ENCODE results near the gene AGTPBP1. TPM values are rescaled to one million over a fixed set of nuclear protein-coding genes. Genes with fewer than 3 reads are reported as not detected.

Gene AGTPBP1
- total and polyA plus RNA-seq, 3 donors from 2014 or later, result 26.3 to 45.7 (median 26.6) TPM

- TF ChIP-seq CTCF (IDR thresholded peaks at IDR 0.05) (no peak), POLR2A (IDR thresholded peaks at IDR 0.05) (no peak)
- intact Hi-C loops (cut with DNase I; ENCODE audit: low total_unique reads), result no loop called here
- Histone ChIP-seq H3K36me3 (ENCODE audit: low read depth, missing control alignments) (no peaks in the 10 kb centered on the region), H3K4me1 (no peaks in the 10 kb centered on the region), H3K4me3 (no peak overlapping the region), H3K27me3 (no peaks in the 10 kb centered on the region), H3K9me3 (no peaks in the 10 kb centered on the region), H3K27ac (no peak overlapping the region)
- WGBS, 2 donors, result 91 to 93% methylated on average over 5 to 7 of the region's 8 CpGs
- no peak for DNase-seq
Observed at GRCh38 chr9:85600675-85601263, 141.0 kb downstream of the AGTPBP1 start.

- TF ChIP-seq CTCF (IDR thresholded peaks at IDR 0.05), result no peak
- no peak for TF ChIP-seq POLR2A (IDR thresholded peaks at IDR 0.05)
- Histone ChIP-seq H3K27me3 (no peaks in the 10 kb centered on the region), H3K4me1 (no peaks in the 10 kb centered on the region), H3K9me3 (no peaks in the 10 kb centered on the region), H3K36me3 (ENCODE audit: low read depth, missing control alignments) (no peaks in the 10 kb centered on the region), H3K27ac (no peak overlapping the region), H3K4me3 (no peak overlapping the region)
- WGBS, 2 donors, result 80 to 87% methylated on average over 3 of the region's 3 CpGs
- intact Hi-C loops (cut with DNase I; ENCODE audit: low total_unique reads), result no loop called here
- no peak for DNase-seq
Observed at GRCh38 chr9:85599540-85600105, 142.1 kb downstream of the AGTPBP1 start.

GRCh38 chr9:85594316-85594715 lies 147.4 kb downstream of the AGTPBP1 start:
- Histone ChIP-seq H3K27ac (no peak overlapping the region), H3K9me3 (no peaks in the 10 kb centered on the region), H3K4me1 (no peaks in the 10 kb centered on the region), H3K27me3 (no peaks in the 10 kb centered on the region), H3K36me3 (ENCODE audit: low read depth, missing control alignments) (no peaks in the 10 kb centered on the region), H3K4me3 (no peak overlapping the region)
- intact Hi-C loops (cut with DNase I; ENCODE audit: low total_unique reads), result no loop called here
- 82% methylated on average over 3 of the region's 3 CpGs for WGBS, 2 donors
- TF ChIP-seq CTCF (IDR thresholded peaks at IDR 0.05), result no peak
- no peak for TF ChIP-seq POLR2A (IDR thresholded peaks at IDR 0.05)
- DNase-seq, result no peak

GRCh38 chr9:85586684-85587083 lies 155.1 kb downstream of the AGTPBP1 start:
- no peaks in the 10 kb centered on the region for H3K9me3 ChIP-seq
- DNase-seq, result no peak
- no peaks in the 10 kb centered on the region for H3K27me3 ChIP-seq
- no peak for TF ChIP-seq POLR2A (IDR thresholded peaks at IDR 0.05)
- TF ChIP-seq CTCF (IDR thresholded peaks at IDR 0.05), result no peak
- no peak overlapping the region for H3K27ac ChIP-seq
- no peaks in the 10 kb centered on the region for H3K4me1 ChIP-seq
- intact Hi-C loops (cut with DNase I; ENCODE audit: low total_unique reads), result no loop called here
- no peak overlapping the region for H3K4me3 ChIP-seq
- 94% methylated on average over 3 of the region's 3 CpGs for WGBS, 2 donors
- no peaks in the 10 kb centered on the region for H3K36me3 ChIP-seq (ENCODE audit: low read depth, missing control alignments)
